H1 (cell line): ENCODE measurements around the gene CUZD1. TPM values are rescaled to one million over a fixed set of nuclear protein-coding genes. Genes with fewer than 3 reads are reported as not detected.

Experiments
- CBX8 ChIP-seq: fragments of 300-800, 300-1000 bp; sonication (generic); IDR thresholded peaks from 2 replicates; pipeline ENCODE4 v1.7.1; 2016; ENCODE audit warnings: low read depth, low read length, borderline replicate concordance
- GABPA ChIP-seq: IDR thresholded peaks from 2 replicates; pipeline ENCODE4 v1.6.1; 2011; ENCODE audit warnings: mild to moderate bottlenecking, low read length, moderate library complexity, borderline replicate concordance; ENCODE audit not compliant: insufficient read depth
- GTF2F1 ChIP-seq: IDR thresholded peaks from 2 replicates; pipeline ENCODE4 v1.6.1; 2012; ENCODE audit warnings: low read depth, low read length, improper control_type of control experiment, borderline replicate concordance
- MAFK ChIP-seq: IDR thresholded peaks from 2 replicates; pipeline ENCODE4 v1.6.1; 2012; ENCODE audit warnings: low read depth, mild to moderate bottlenecking, improper control_type of control experiment, low read length
- PHF8 ChIP-seq: fragments of 200-600 bp; sonication (generic); conservative IDR thresholded peaks from 2 replicates; pipeline ENCODE4 v1.7.1; 2012; ENCODE audit warnings: low read depth, mild to moderate bottlenecking, inconsistent platforms, low read length, moderate library complexity
- POLR2A ChIP-seq, 2 experiments: IDR thresholded peaks; 1 replicate in 1 of 2; 2 replicates in 1 of 2; pipeline ENCODE4 v1.6.1; 2011; ENCODE audit warnings: low read depth in 2 of 2, low read length in 2 of 2, mild to moderate bottlenecking in 2 of 2; ENCODE audit errors: control extremely low read depth in 1 of 2
- POLR2AphosphoS5 ChIP-seq: IDR thresholded peaks from 2 replicates; pipeline ENCODE4 v1.6.1; 2011; ENCODE audit warnings: low read depth, low read length
- RNF2 ChIP-seq: fragments of 200-900, 300-1000 bp; sonication (generic); IDR thresholded peaks from 2 replicates; pipeline ENCODE4 v1.7.1; 2016; ENCODE audit warnings: borderline replicate concordance, low read depth, mild to moderate bottlenecking, antibody characterized with exemption, low read length; ENCODE audit not compliant: poor library complexity, severe bottlenecking; ENCODE audit errors: missing control alignments
- polyA plus RNA-seq, 7 experiments: library from polyadenylated mRNA; depleted of rRNA in 3 of 7; stranded (reverse) in 5 of 7; unstranded in 2 of 7; fragments of >200 nt in 5 of 7; fragments of 200-250 nt in 2 of 7; gene quantifications; 1 replicate in 5 of 7; 2 replicates in 1 of 7; 4 replicates in 1 of 7; pipeline versions ENCODE4 v1.2.1 to v1.2.3, GENCODE V29; 2011 to 2013; ENCODE audit warnings: missing spikeins in 2 of 7, mixed read lengths in 2 of 7
- total RNA-seq: library from RNA; stranded (reverse); fragmentation: NEBNext Ultra II Directional; extraction: Animal tissue kit (Norgen Biotek cat#: 25700); gene quantifications from 2 replicates; pipeline ENCODE4 v1.2.1, GENCODE V29; 2021

Gene CUZD1
- total and polyA plus RNA-seq, 2 of the 8 experiments (the other 6 are each of a cell fraction or from before 2014, with no cell fraction given), result 11.9 to 30.0 TPM

GRCh38 chr10:122855745-122856144, 10.1 kb upstream of the CUZD1 start (continued):
- TF ChIP-seq GTF2F1 (no peak), CBX8 (no peak), MAFK (no peak), PHF8 (no peak), POLR2A (IDR thresholded peaks at IDR 0.05; ENCODE audit: control extremely low read depth in 1 of 2, low read depth in 2 of 2, low read length in 2 of 2) (no peak), POLR2AphosphoS5 (no peak), GABPA (no peak), RNF2 (no peak)
